ENCODE measurements around the gene WASHC3. TPM values are rescaled to one million over a fixed set of nuclear protein-coding genes. Genes with fewer than 3 reads are reported as not detected.

The WASHC3 gene
- total and polyA plus RNA-seq, 2 experiments from 2014 or later: 6.6 to 24.6 TPM

- TF ChIP-seq EZH2phosphoT487 (IDR thresholded peaks at IDR 0.05; ENCODE audit: unreplicated experiment): no peak
- TF ChIP-seq NANOG (IDR thresholded peaks at IDR 0.05; ENCODE audit: borderline replicate concordance): no peak
- no peak for TF ChIP-seq ZNF462 (CRISPR knock-in tag; IDR thresholded peaks at IDR 0.05)
Observed at GRCh38 chr12:102063069-102063468, 1.3 kb upstream of the WASHC3 start (continued).

- Histone ChIP-seq H3K4me1 (ENCODE audit: insufficient read depth) (peaks cover 5% of the 10 kb centered on the region; the same call in 1 of the 2 replicates), H3K4me3 (peak overlapping the region; percentile 68), H2AFZ (peak overlapping the region; percentile 91), H3K27me3 (ENCODE audit: insufficient read depth) (no peaks in the 10 kb centered on the region), H3K79me2 (replicated peaks; ENCODE audit: insufficient read depth) (no peaks in the 10 kb centered on the region), H3K36me3 (ENCODE audit: insufficient read depth) (no peaks in the 10 kb centered on the region), H3K4me2 (peak overlapping the region; percentile 5; the same call in 1 of the 2 replicates), H3K27ac (ENCODE audit: low read depth) (no peak overlapping the region), H3F3A (replicated peaks; ENCODE audit: low read depth) (no peaks in the 10 kb centered on the region), H4K20me1 (replicated peaks; ENCODE audit: insufficient read depth) (no peaks in the 10 kb centered on the region), H3K9me2 (ENCODE audit: insufficient read depth) (0 out of 2 replicates have a peak, but pooled peaks cover 7% of the 10 kb centered on the region)
- no peaks in the 10 kb centered on the region for H3K36me3 Mint-ChIP-seq (ENCODE audit: low read depth)
- peak overlapping the region; percentile 83 for H3K4me3 Mint-ChIP-seq
- DNase-seq (ENCODE audit: low spot score) (no peak), ATAC-seq (no peak)
- H3K27ac Mint-ChIP-seq: no peak overlapping the region
- H3K9me3 Mint-ChIP-seq: no peaks in the 10 kb centered on the region
- H3K27me3 Mint-ChIP-seq (ENCODE audit: insufficient read depth, low read depth, poor library complexity): peaks cover 2% of the 10 kb centered on the region
- no peak for TF ChIP-seq CTCF (conservative IDR thresholded peaks at IDR 0.05; ENCODE audit: low read depth in 2 of 2)
- TF ChIP-seq ZNF331 (CRISPR knock-in tag; IDR thresholded peaks at IDR 0.05; ENCODE audit: low read depth): no peak
- no peaks in the 10 kb centered on the region for H3K4me1 Mint-ChIP-seq
Observed at GRCh38 chr12:102062419-102062806, 622 bp upstream of the WASHC3 start.
